OCI-LY7 (cell line): Measurements from ENCODE around the gene RICTOR. TPM values are rescaled to one million over a fixed set of nuclear protein-coding genes. Genes with fewer than 3 reads are reported as not detected.
A peak's percentile ranks its signal among the peaks of the same experiment; 100 is the strongest.

Source experiments
- BruUV-seq: library from RNA; stranded (reverse); fragments of 400-500 nt; replicated peaks from 2 replicates; lab custom pipeline; 2021; lab: Mats Ljungman, UMichigan
- CTCF ChIA-PET: fragments of 300-600 bp; sonication (Branson Sonifier 250); formaldehyde crosslinking; loops from one replicate; lab custom pipeline; 2022; ENCODE audit warnings: antibody characterized with exemption; ENCODE audit not compliant: unreplicated experiment; lab: Charles Lee
- POLR2A ChIA-PET: fragments of 300-600 bp; sonication (Branson Sonifier 250); formaldehyde crosslinking; loops from one replicate; lab custom pipeline; 2022; ENCODE audit warnings: antibody characterized with exemption; lab: Charles Lee
- DNase-seq: peaks from one replicate; pipeline ENCODE4 v3.0.0-alpha.2; 2015; ENCODE audit warnings: low spot score
- H2AFZ ChIP-seq: fragments of 200-600 bp; sonication (generic), shearing (Covaris generic); 2 replicates; pipeline ENCODE4 v1.6.1; 2014; ENCODE audit warnings: mild to moderate bottlenecking, antibody characterized with exemption, low read length, moderate library complexity
- H3K27ac ChIP-seq: fragments of 200-600 bp; sonication (generic); 2 replicates; pipeline ENCODE4 v1.5.1; 2014; ENCODE audit warnings: mixed run types, low read depth, mild to moderate bottlenecking, moderate library complexity, low read length, inconsistent platforms; ENCODE audit not compliant: poor library complexity, severe bottlenecking
- H3K36me3 ChIP-seq: fragments of 200-600 bp; sonication (generic); 2 replicates; pipeline ENCODE4 v1.6.1; 2014; ENCODE audit warnings: mild to moderate bottlenecking, antibody characterized with exemption, low read length, moderate library complexity, mixed read lengths; ENCODE audit not compliant: insufficient read depth
- H3K4me1 ChIP-seq: fragments of 200-600 bp; sonication (generic); 2 replicates; pipeline ENCODE4 v1.5.1; 2014; ENCODE audit warnings: mild to moderate bottlenecking, low read length; ENCODE audit not compliant: insufficient read depth, poor library complexity, severe bottlenecking
- H3K4me2 ChIP-seq: fragments of 200-600 bp; sonication (generic); 2 replicates; pipeline ENCODE4 v1.6.1; 2014; ENCODE audit warnings: mild to moderate bottlenecking, low read length
- H3K4me3 ChIP-seq: fragments of 200-600 bp; sonication (generic); 2 replicates; pipeline ENCODE4 v1.5.1; 2014; ENCODE audit warnings: mild to moderate bottlenecking, low read depth, low read length; ENCODE audit not compliant: poor library complexity, severe bottlenecking
- H3K79me2 ChIP-seq: fragments of 200-600 bp; sonication (generic); 2 replicates; pipeline ENCODE4 v1.6.1; 2016; ENCODE audit warnings: low read depth, mild to moderate bottlenecking, low read length, moderate library complexity, mixed read lengths; ENCODE audit not compliant: insufficient read depth
- H3K9me2 ChIP-seq: fragments of 200-600 bp; sonication (generic); 2 replicates; pipeline ENCODE4 v1.6.1; 2016; ENCODE audit warnings: mild to moderate bottlenecking, low read length, mixed read lengths; ENCODE audit not compliant: insufficient read depth
- H3K9me3 ChIP-seq: fragments of 200-600 bp; sonication (generic); 2 replicates; pipeline ENCODE4 v1.6.1; 2014; ENCODE audit warnings: mild to moderate bottlenecking, mixed run types, low read length, mixed read lengths
- H4K20me1 ChIP-seq: fragments of 200-600 bp; sonication (generic); 2 replicates; pipeline ENCODE4 v1.6.1; 2014; ENCODE audit warnings: mild to moderate bottlenecking, antibody characterized with exemption, low read length, moderate library complexity, mixed read lengths; ENCODE audit not compliant: insufficient read depth
- CTCF ChIP-seq: fragments of 200-600 bp; sonication (generic); conservative IDR thresholded peaks from 2 replicates; pipeline ENCODE4 v1.5.1; 2014; ENCODE audit warnings: mild to moderate bottlenecking, antibody characterized with exemption, low read length, moderate library complexity, mixed read lengths
- EZH2phosphoT487 ChIP-seq: fragments of 200-600 bp; sonication (generic); IDR thresholded peaks from 2 replicates; pipeline ENCODE4 v1.6.1; 2018; ENCODE audit warnings: low read depth, borderline replicate concordance, mild to moderate bottlenecking, mixed run types, antibody characterized with exemption, low read length, moderate library complexity, mixed read lengths
- intact Hi-C: fragments of 100-400 bp; cut with micrococcal nuclease; formaldehyde crosslinking; loops from one replicate; pipeline ENCODE4 v1.10.0; 2022; ENCODE audit not compliant: unreplicated experiment
- total RNA-seq, 2 experiments: library from RNA; depleted of rRNA in 1 of 2; stranded (reverse); fragments of >200 nt in 1 of 2; shearing (Covaris generic) in 1 of 2; gene quantifications; 2 replicates each; pipeline ENCODE4 v1.2.3, GENCODE V29; 2014 to 2022

RICTOR gene
- total RNA-seq, 2 experiments from 2014 or later, result 10.9 to 22.9 TPM

- H4K20me1 ChIP-seq, result no peaks in the 10 kb centered on the region
- no peaks in the 10 kb centered on the region for H3K4me1 ChIP-seq
- H3K27ac ChIP-seq, result no peak overlapping the region
- no TSS peak for BruUV-seq
- TF ChIP-seq CTCF (peak; percentile 64), EZH2phosphoT487 (no peak)
- CTCF ChIA-PET, result no interaction called here
- peaks cover 5% of the 10 kb centered on the region; the same call in 1 of the 2 replicates for H3K9me3 ChIP-seq
- peak; percentile 11 for DNase-seq
- H3K4me3 ChIP-seq, result no peak overlapping the region
- peaks cover 8% of the 10 kb centered on the region; the same call in 1 of the 2 replicates for H3K36me3 ChIP-seq
- POLR2A ChIA-PET, result interaction anchor here (0.6 to 1.2 kb wide), 4 partner anchors 9 to 73 kb away, joined by 3 to 5 read pairs (median 4); no protein-coding TSS in a partner anchor
- intact Hi-C loops, result no loop called here
- no peaks in the 10 kb centered on the region for H3K9me2 ChIP-seq
- no peak overlapping the region for H2AFZ ChIP-seq
- H3K79me2 ChIP-seq, result no peaks in the 10 kb centered on the region
- H3K4me2 ChIP-seq, result no peak overlapping the region
These were observed 68.5 kb downstream of the RICTOR start for GRCh38 chr5:39005566-39006232.

- H3K36me3 ChIP-seq, result peaks cover 3% of the 10 kb centered on the region; the same call in 1 of the 2 replicates
- no peaks in the 10 kb centered on the region for H4K20me1 ChIP-seq
- DNase-seq, result no peak
- H2AFZ ChIP-seq, result no peak overlapping the region
- TF ChIP-seq CTCF (no peak), EZH2phosphoT487 (no peak)
- no peaks in the 10 kb centered on the region for H3K9me3 ChIP-seq
- intact Hi-C loops, result no loop called here
- ChIA-PET CTCF (no interaction called here), POLR2A (interaction anchor here (0.7 to 0.9 kb wide), 2 partner anchors 43 to 146 kb away, joined by 3 read pairs; no protein-coding TSS in a partner anchor)
- no peaks in the 10 kb centered on the region for H3K9me2 ChIP-seq
- no peak overlapping the region for H3K4me2 ChIP-seq
- no peaks in the 10 kb centered on the region for H3K79me2 ChIP-seq
- BruUV-seq, result no TSS peak
- no peaks in the 10 kb centered on the region for H3K4me1 ChIP-seq
- H3K4me3 ChIP-seq, result no peak overlapping the region
- H3K27ac ChIP-seq, result no peak overlapping the region
These were observed 72.5 kb downstream of the RICTOR start for GRCh38 chr5:39001683-39002082.

GRCh38 chr5:38999037-38999436 lies 75.2 kb downstream of the RICTOR start:
- Histone ChIP-seq H3K4me3 (no peak overlapping the region), H4K20me1 (no peaks in the 10 kb centered on the region), H3K9me2 (no peaks in the 10 kb centered on the region), H2AFZ (no peak overlapping the region), H3K9me3 (no peaks in the 10 kb centered on the region), H3K36me3 (peaks cover 11% of the 10 kb centered on the region; the same call in 1 of the 2 replicates), H3K4me2 (no peak overlapping the region), H3K4me1 (no peaks in the 10 kb centered on the region), H3K79me2 (no peaks in the 10 kb centered on the region), H3K27ac (no peak overlapping the region)
- no peak for TF ChIP-seq EZH2phosphoT487
- TF ChIP-seq CTCF, result no peak
- ChIA-PET CTCF (no interaction called here), POLR2A (interaction anchor here (0.7 kb wide), 1 partner anchor 17 kb away, joined by 4 read pairs; no protein-coding TSS in a partner anchor)
- DNase-seq, result no peak
- no TSS peak for BruUV-seq
- intact Hi-C loops, result no loop called here
